HG02759 (cell line): ENCODE measurements around the gene GLB1L.

Experiments used
- ATAC-seq: cut with Tn5 transposase; IDR thresholded peaks from one replicate; pipeline ENCODE4 v1.9.1; 2021; ENCODE audit warnings: mild to moderate bottlenecking, moderate library complexity; ENCODE audit not compliant: unreplicated experiment

GLB1L gene

GRCh38 chr2:219253753-219254589, 8.7 kb upstream of the GLB1L start, which contains the start of gene TUBA4A:
TSS of gene TUBA4A (minus strand) at chr2:219253918. CDS start at chr2:219253858, 60 bp downstream.
- peak; percentile 58 for ATAC-seq

- ATAC-seq, result peak; percentile 11
These were observed 7.9 kb upstream of the GLB1L start, which contains the start of gene TUBA4B for GRCh38 chr2:219252900-219253752. TSS of gene TUBA4B (plus strand) at chr2:219253243. CDS start at chr2:219253408, 165 bp downstream.

- ATAC-seq, result no peak
These were observed 7.3 kb upstream of the GLB1L start for GRCh38 chr2:219252570-219252899.

- ATAC-seq, result no peak
These were observed 6.8 kb upstream of the GLB1L start for GRCh38 chr2:219252084-219252483.

GRCh38 chr2:219251656-219252055, 6.4 kb upstream of the GLB1L start:
- ATAC-seq, result no peak

- no peak for ATAC-seq
These were observed 5.0 kb upstream of the GLB1L start for GRCh38 chr2:219250049-219250781.

- peak; percentile 52 for ATAC-seq
These were observed 4.1 kb upstream of the GLB1L start for GRCh38 chr2:219249203-219249980.

- no peak for ATAC-seq
These were observed 3.6 kb upstream of the GLB1L start for GRCh38 chr2:219248845-219249202.

- ATAC-seq, result no peak
These were observed 2.7 kb upstream of the GLB1L start for GRCh38 chr2:219247678-219248642.

- no peak for ATAC-seq
These were observed 1.3 kb upstream of the GLB1L start for GRCh38 chr2:219246559-219246958.

GRCh38 chr2:219245899-219246230, 621 bp upstream of the GLB1L start:
- no peak for ATAC-seq

GRCh38 chr2:219244789-219245147, 476 bp downstream of the GLB1L start:
- ATAC-seq, result no peak

- ATAC-seq, result no peak
These were observed 1.9 kb downstream of the GLB1L start for GRCh38 chr2:219243291-219243761.

GRCh38 chr2:219234331-219234730, 10.9 kb downstream of the GLB1L start:
- ATAC-seq, result no peak

- ATAC-seq, result peak; percentile 0
These were observed 15.1 kb downstream of the GLB1L start for GRCh38 chr2:219230059-219230540.

GRCh38 chr2:219229305-219230058, 15.8 kb downstream of the GLB1L start, which contains the start of the genes ANKZF1 and ATG9A:
TSS of gene ANKZF1 (plus strand) at chr2:219229806. CDS start at chr2:219230258, 452 bp downstream.
TSS of gene ATG9A (minus strand) at chr2:219229636. CDS start at chr2:219228024, 1,612 bp downstream.
- peak; percentile 98 for ATAC-seq

- no peak for ATAC-seq
These were observed 16.3 kb downstream of the GLB1L start for GRCh38 chr2:219228911-219229304.
